Measurements from ENCODE around the gene PRICKLE2. TPM values are rescaled to one million over a fixed set of nuclear protein-coding genes. Genes with fewer than 3 reads are reported as not detected.

The PRICKLE2 gene
- total RNA-seq, 1 donor from 2014 or later: 23.2 TPM

GRCh38 chr3:64063207-64063982, 161.9 kb downstream of the PRICKLE2 start:
- Mint-ChIP-seq H3K9me3 (ENCODE audit: low read depth) (no peaks in the 10 kb centered on the region), H3K4me3 (ENCODE audit: low read depth) (no peak overlapping the region), H3K27ac (no peak overlapping the region), H3K4me1 (ENCODE audit: low read depth) (peaks cover 7% of the 10 kb centered on the region), H3K36me3 (ENCODE audit: insufficient read depth) (no peaks in the 10 kb centered on the region), H3K27me3 (peaks cover 8% of the 10 kb centered on the region)
- TF ChIP-seq CTCF (IDR thresholded peaks at IDR 0.05; ENCODE audit: unreplicated experiment): no peak
- DNase-seq (ENCODE audit: low spot score, unreplicated experiment): no peak

GRCh38 chr3:64061628-64062027, 163.6 kb downstream of the PRICKLE2 start:
- no peak for DNase-seq (ENCODE audit: low spot score, unreplicated experiment)
- no peak for TF ChIP-seq CTCF (IDR thresholded peaks at IDR 0.05; ENCODE audit: unreplicated experiment)
- no peak overlapping the region for H3K27ac Mint-ChIP-seq
- no peaks in the 10 kb centered on the region for H3K36me3 Mint-ChIP-seq (ENCODE audit: insufficient read depth)
- peaks cover 7% of the 10 kb centered on the region for H3K4me1 Mint-ChIP-seq (ENCODE audit: low read depth)
- H3K27me3 Mint-ChIP-seq: peaks cover 11% of the 10 kb centered on the region
- H3K4me3 Mint-ChIP-seq (ENCODE audit: low read depth): no peak overlapping the region
- no peaks in the 10 kb centered on the region for H3K9me3 Mint-ChIP-seq (ENCODE audit: low read depth)

- Mint-ChIP-seq H3K4me3 (ENCODE audit: low read depth) (no peak overlapping the region), H3K36me3 (ENCODE audit: insufficient read depth) (no peaks in the 10 kb centered on the region), H3K27me3 (peaks cover 17% of the 10 kb centered on the region), H3K4me1 (ENCODE audit: low read depth) (peaks cover 7% of the 10 kb centered on the region), H3K9me3 (ENCODE audit: low read depth) (no peaks in the 10 kb centered on the region), H3K27ac (no peak overlapping the region)
- DNase-seq (ENCODE audit: low spot score, unreplicated experiment): no peak
- no peak for TF ChIP-seq CTCF (IDR thresholded peaks at IDR 0.05; ENCODE audit: unreplicated experiment)
These were observed 165.6 kb downstream of the PRICKLE2 start for GRCh38 chr3:64059484-64060175.

GRCh38 chr3:64058566-64058965, 166.7 kb downstream of the PRICKLE2 start:
- no peaks in the 10 kb centered on the region for H3K9me3 Mint-ChIP-seq (ENCODE audit: low read depth)
- DNase-seq (ENCODE audit: low spot score, unreplicated experiment): no peak
- H3K36me3 Mint-ChIP-seq (ENCODE audit: insufficient read depth): no peaks in the 10 kb centered on the region
- peaks cover 16% of the 10 kb centered on the region for H3K27me3 Mint-ChIP-seq
- peaks cover 5% of the 10 kb centered on the region for H3K4me1 Mint-ChIP-seq (ENCODE audit: low read depth)
- TF ChIP-seq CTCF (IDR thresholded peaks at IDR 0.05; ENCODE audit: unreplicated experiment): no peak
- H3K4me3 Mint-ChIP-seq (ENCODE audit: low read depth): no peak overlapping the region
- H3K27ac Mint-ChIP-seq: no peak overlapping the region

GRCh38 chr3:64057231-64057630, 168.0 kb downstream of the PRICKLE2 start:
- H3K4me3 Mint-ChIP-seq (ENCODE audit: low read depth): no peak overlapping the region
- no peak for TF ChIP-seq CTCF (IDR thresholded peaks at IDR 0.05; ENCODE audit: unreplicated experiment)
- peaks cover 12% of the 10 kb centered on the region for H3K27me3 Mint-ChIP-seq
- no peak overlapping the region for H3K27ac Mint-ChIP-seq
- no peak for DNase-seq (ENCODE audit: low spot score, unreplicated experiment)
- peaks cover 1% of the 10 kb centered on the region for H3K4me1 Mint-ChIP-seq (ENCODE audit: low read depth)
- H3K36me3 Mint-ChIP-seq (ENCODE audit: insufficient read depth): no peaks in the 10 kb centered on the region
- no peaks in the 10 kb centered on the region for H3K9me3 Mint-ChIP-seq (ENCODE audit: low read depth)

Data from progenitor cell of endocrine pancreas (in vitro differentiated cells).